SIG-M5 treated with dmso at 0.1 percent for 504 hours (cell line): Measurements from ENCODE around the gene GRM7.

Experiments used
- DNase-seq: peaks from one replicate; lab custom pipeline; 2025; ENCODE audit not compliant: unreplicated experiment; lab: John Stamatoyannopoulos, UW

The GRM7 gene

GRCh38 chr3:7700539-7700938 lies 839.6 kb downstream of the GRM7 start:
- no peak for DNase-seq

- no peak for DNase-seq
Observed at GRCh38 chr3:7700977-7701376, 840.1 kb downstream of the GRM7 start.

GRCh38 chr3:7707187-7707586 lies 846.3 kb downstream of the GRM7 start:
- DNase-seq = no peak

GRCh38 chr3:7709376-7710082 lies 848.6 kb downstream of the GRM7 start:
- DNase-seq = no peak

- no peak for DNase-seq
Observed at GRCh38 chr3:7710284-7710683, 849.4 kb downstream of the GRM7 start.

GRCh38 chr3:7713724-7714123 lies 852.8 kb downstream of the GRM7 start:
- DNase-seq = no peak

GRCh38 chr3:7720649-7721297 lies 859.9 kb downstream of the GRM7 start:
- DNase-seq = no peak

DNA sequence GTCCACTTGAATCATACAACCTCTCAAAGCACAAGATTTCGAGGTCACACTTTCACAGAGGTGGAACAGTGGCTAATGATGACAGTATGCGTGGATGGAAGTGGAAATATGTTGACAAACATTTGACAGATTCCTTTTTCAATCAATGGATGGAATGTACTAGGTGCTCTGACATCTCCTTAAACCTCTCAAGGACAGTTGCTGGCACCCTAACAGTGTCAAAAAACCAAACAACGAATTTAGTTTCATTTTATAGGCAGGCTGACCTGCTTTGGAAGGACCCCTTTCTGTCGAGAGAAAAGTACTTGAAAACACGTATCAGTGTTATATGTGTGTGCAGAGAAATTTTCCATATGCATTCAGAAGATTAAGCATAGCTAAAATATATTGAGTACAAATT lies 861.0 kb downstream of the GRM7 start:
- no peak for DNase-seq

- no peak for DNase-seq
Observed at GRCh38 chr3:7728566-7729519, 867.9 kb downstream of the GRM7 start.

- DNase-seq = no peak
Observed at GRCh38 chr3:7733933-7734332, 873.0 kb downstream of the GRM7 start.

- DNase-seq = no peak
Observed at GRCh38 chr3:7734456-7734855, 873.5 kb downstream of the GRM7 start.

- no peak for DNase-seq
Observed at GRCh38 chr3:7737263-7737662, 876.3 kb downstream of the GRM7 start.

DNA sequence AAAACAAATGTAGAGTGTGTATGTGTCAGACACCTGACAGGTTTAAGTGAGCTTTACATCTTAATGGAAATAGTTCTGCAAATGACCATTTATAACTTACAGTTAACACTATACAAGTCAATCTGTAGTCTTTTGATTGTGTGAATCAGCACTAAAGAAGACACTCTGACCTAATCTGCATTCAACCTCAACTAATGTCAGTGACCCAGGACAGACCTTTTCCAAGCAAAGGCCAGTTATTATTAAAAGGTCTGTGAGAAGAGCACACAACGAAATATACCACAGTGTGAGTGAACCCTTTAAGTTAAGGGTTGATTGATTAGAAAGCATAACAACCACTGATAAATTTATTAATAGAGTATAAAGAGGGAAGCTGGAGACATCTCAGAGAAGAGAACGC lies 878.8 kb downstream of the GRM7 start:
- DNase-seq = no peak

DNA sequence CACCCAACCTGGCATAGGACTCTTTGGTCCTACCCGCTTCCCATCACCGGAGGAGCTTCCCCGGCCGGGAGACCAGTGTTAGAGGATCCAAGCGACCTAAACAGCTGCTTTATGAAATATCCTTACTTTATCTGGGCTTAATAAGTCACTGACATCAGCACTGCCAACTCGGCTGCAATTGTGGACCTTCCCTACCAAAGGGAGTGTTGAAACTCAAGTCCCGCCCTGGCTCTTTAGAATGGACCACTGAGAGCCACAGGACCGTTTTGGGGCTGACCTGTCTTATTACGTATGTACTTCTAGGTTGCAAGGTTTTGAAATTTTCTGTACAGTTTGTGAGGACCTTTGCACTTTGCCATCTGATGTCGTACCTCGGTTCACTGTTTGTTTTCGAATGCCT lies 879.5 kb downstream of the GRM7 start:
- no peak for DNase-seq

- no peak for DNase-seq
Observed at GRCh38 chr3:7744850-7745249, 883.9 kb downstream of the GRM7 start.

DNA sequence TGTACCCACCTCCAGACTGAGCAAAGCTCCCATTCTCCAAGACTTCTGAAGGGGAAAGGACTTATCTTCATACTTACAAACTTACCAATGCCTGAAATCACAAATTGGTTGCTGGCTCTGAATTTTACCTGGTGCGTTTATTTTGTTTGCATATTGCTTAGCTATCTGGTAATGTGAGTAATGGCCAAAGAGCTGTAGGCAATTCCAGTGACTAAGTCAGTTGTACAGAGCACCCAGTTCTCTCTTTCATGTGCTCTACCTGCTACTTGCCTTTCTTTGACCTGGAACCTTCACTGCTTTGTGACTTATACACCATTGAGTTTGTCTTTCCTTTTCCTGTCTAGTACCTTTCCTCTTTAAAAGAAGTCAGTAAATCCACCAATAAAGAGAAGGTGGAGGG lies 884.8 kb downstream of the GRM7 start:
- no peak for DNase-seq

DNA sequence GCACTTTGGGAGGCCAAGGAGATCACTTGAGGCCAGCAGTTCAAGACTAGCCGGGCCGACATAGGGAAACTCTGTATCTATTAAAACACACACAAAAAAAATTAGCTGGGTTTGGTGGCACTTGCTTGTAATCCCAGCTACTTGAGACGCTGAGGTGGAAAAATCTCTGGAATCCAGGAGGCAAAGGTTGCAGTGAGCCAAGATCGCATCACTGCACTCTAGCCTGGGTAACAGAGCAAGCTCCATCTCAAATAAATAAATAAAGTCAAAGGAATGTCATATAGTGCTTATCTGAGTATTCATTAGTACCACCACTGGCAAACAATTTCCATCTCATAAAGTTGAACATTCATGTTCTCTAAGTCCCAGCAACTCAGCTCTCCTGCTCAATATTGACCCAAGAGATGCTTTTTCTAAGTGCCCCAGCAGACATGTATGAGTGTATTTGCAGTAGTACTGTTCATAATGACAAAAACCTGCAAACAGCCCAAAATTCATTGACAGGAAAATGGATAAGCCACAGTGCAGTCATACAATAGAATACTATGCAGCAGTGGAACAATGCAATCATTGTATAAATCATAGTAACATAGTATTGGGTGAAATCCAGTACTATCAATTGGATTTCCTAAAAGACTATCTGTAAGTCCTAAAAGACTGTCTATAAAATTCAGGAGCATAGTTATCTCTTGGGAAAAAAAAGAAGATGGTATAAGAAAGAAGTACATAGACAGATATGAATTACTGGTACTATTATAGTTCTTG lies 889.2 kb downstream of the GRM7 start:
- DNase-seq = no peak

GRCh38 chr3:7752005-7752404 lies 891.1 kb downstream of the GRM7 start:
- DNase-seq = no peak

DNA sequence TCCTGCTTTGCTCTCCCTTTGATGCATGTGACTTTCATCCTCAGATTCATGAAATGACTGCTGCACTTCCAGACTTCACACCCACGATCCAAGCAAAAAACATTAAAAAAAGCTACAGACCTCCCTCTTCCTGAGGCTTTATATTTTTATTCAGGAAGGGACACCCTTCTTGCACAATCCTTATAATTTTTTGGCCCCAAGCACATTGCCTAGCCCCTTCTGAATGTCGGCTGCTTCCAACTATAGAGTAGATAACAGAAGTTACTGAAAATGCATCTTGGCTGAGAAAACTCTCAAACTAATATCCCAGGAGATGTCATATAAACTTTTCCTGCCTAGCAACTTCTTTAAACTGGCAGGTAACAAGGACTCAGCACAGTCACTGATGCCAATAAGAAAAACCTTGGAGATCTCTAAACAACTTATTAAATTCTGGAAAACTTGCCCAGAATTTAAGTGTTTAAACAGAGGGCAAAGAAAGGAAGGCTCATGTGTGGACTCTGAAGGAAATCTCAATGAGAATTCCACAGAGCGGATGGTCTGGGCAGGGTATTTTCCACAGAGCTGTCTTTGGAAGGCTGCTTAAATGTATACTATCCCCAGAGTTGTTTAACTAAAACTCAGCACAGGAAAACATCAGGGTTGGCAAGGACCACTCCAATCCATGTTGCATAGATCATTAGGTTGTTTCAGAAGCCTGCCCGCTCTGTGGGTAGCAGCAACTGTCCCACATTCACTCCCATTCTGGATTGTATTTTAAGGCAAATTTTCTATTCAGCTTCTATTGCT lies 893.9 kb downstream of the GRM7 start:
- no peak for DNase-seq

- DNase-seq = no peak
Observed at GRCh38 chr3:7759630-7760029, 898.7 kb downstream of the GRM7 start.
